ENCODE measurements around the gene EFL1. TPM values are rescaled to one million over a fixed set of nuclear protein-coding genes. Genes with fewer than 3 reads are reported as not detected.

The EFL1 gene
- total and polyA plus RNA-seq, 4 donors: 3.2 to 10.1 (median 6.1) TPM

- Histone ChIP-seq H3K27me3 (ENCODE audit: control insufficient read depth in 4 of 4, insufficient read depth in 4 of 4, low read length in 3 of 4) (no peaks in the 10 kb centered on the region), H3K4me3 (ENCODE audit: low read depth in 1 of 3, low read length in 3 of 3) (no peak overlapping the region), H3K36me3 (ENCODE audit: control insufficient read depth in 4 of 4, insufficient read depth in 3 of 4, low read depth in 1 of 4, low read length in 3 of 4) (no peaks in the 10 kb centered on the region), H3K27ac (ENCODE audit: low read depth in 1 of 2, low read length in 2 of 2) (no peak overlapping the region), H3K9me3 (ENCODE audit: control insufficient read depth in 4 of 4, low read length in 3 of 4) (no peaks in the 10 kb centered on the region), H3K9ac (ENCODE audit: low read depth in 1 of 2, low read length in 2 of 2) (no peak overlapping the region), H3K4me1 (ENCODE audit: control insufficient read depth in 4 of 4, insufficient read depth in 4 of 4, low read length in 3 of 4) (no peaks in the 10 kb centered on the region)
- 93% methylated on average over 15 of the region's 15 CpGs for WGBS
- TF ChIP-seq EGR1 (IDR thresholded peaks at IDR 0.05; ENCODE audit: low read depth in 2 of 2): no peak
- TF ChIP-seq GABPA (IDR thresholded peaks at IDR 0.05 in 1 of 2, conservative IDR thresholded peaks at IDR 0.05 in 1 of 2): no peak
- DNase-seq (ENCODE audit: low spot score): no peak
Observed at GRCh38 chr15:82098674-82099073, 163.9 kb downstream of the EFL1 start.

GRCh38 chr15:82095803-82096202 is 166.7 kb downstream of the EFL1 start:
- Histone ChIP-seq H3K9ac (ENCODE audit: low read depth in 1 of 2, low read length in 2 of 2) (no peak overlapping the region), H3K4me1 (ENCODE audit: control insufficient read depth in 4 of 4, insufficient read depth in 4 of 4, low read length in 3 of 4) (no peaks in the 10 kb centered on the region), H3K27me3 (ENCODE audit: control insufficient read depth in 4 of 4, insufficient read depth in 4 of 4, low read length in 3 of 4) (no peaks in the 10 kb centered on the region), H3K27ac (ENCODE audit: low read depth in 1 of 2, low read length in 2 of 2) (no peak overlapping the region), H3K4me3 (ENCODE audit: low read depth in 1 of 3, low read length in 3 of 3) (no peak overlapping the region), H3K9me3 (ENCODE audit: control insufficient read depth in 4 of 4, low read length in 3 of 4) (no peaks in the 10 kb centered on the region), H3K36me3 (ENCODE audit: control insufficient read depth in 4 of 4, insufficient read depth in 3 of 4, low read depth in 1 of 4, low read length in 3 of 4) (no peaks in the 10 kb centered on the region)
- DNase-seq (ENCODE audit: low spot score): no peak
- no peak for TF ChIP-seq CTCF (IDR thresholded peaks at IDR 0.05; ENCODE audit: low read depth, low read length, missing input control)
- no peak for TF ChIP-seq FOXA2 (IDR thresholded peaks at IDR 0.05)
- TF ChIP-seq JUND (IDR thresholded peaks at IDR 0.05): no peak
- TF ChIP-seq TAF1 (conservative IDR thresholded peaks at IDR 0.05): no peak
- TF ChIP-seq RAD21 (IDR thresholded peaks at IDR 0.05): no peak
- no peak for TF ChIP-seq MAX (IDR thresholded peaks at IDR 0.05)

GRCh38 chr15:82093774-82094211 is 168.7 kb downstream of the EFL1 start:
- 86% methylated on average over 13 of the region's 13 CpGs for WGBS

More at GRCh38 chr15:82093774-82094211, 168.7 kb downstream of the EFL1 start:
- Histone ChIP-seq H3K27me3 (ENCODE audit: control insufficient read depth in 4 of 4, insufficient read depth in 4 of 4, low read length in 3 of 4) (no peaks in the 10 kb centered on the region), H3K4me1 (ENCODE audit: control insufficient read depth in 4 of 4, insufficient read depth in 4 of 4, low read length in 3 of 4) (no peaks in the 10 kb centered on the region), H3K9me3 (ENCODE audit: control insufficient read depth in 4 of 4, low read length in 3 of 4) (no peaks in the 10 kb centered on the region), H3K9ac (ENCODE audit: low read depth in 1 of 2, low read length in 2 of 2) (no peak overlapping the region), H3K27ac (ENCODE audit: low read depth in 1 of 2, low read length in 2 of 2) (no peak overlapping the region), H3K36me3 (ENCODE audit: control insufficient read depth in 4 of 4, insufficient read depth in 3 of 4, low read depth in 1 of 4, low read length in 3 of 4) (no peaks in the 10 kb centered on the region), H3K4me3 (ENCODE audit: low read depth in 1 of 3, low read length in 3 of 3) (no peak overlapping the region)
- TF ChIP-seq JUND (IDR thresholded peaks at IDR 0.05) (no peak), ZBTB33 (IDR thresholded peaks at IDR 0.05) (no peak), CTCF (IDR thresholded peaks at IDR 0.05; ENCODE audit: low read depth, low read length, missing input control) (no peak), REST (IDR thresholded peaks at IDR 0.05) (no peak), GABPA (IDR thresholded peaks at IDR 0.05 in 1 of 2, conservative IDR thresholded peaks at IDR 0.05 in 1 of 2) (no peak), FOXA1 (IDR thresholded peaks at IDR 0.05) (no peak), EGR1 (IDR thresholded peaks at IDR 0.05; ENCODE audit: low read depth in 2 of 2) (no peak), MAX (IDR thresholded peaks at IDR 0.05) (no peak), YY1 (IDR thresholded peaks at IDR 0.05) (no peak), TAF1 (conservative IDR thresholded peaks at IDR 0.05) (no peak), RXRA (IDR thresholded peaks at IDR 0.05) (no peak), RAD21 (IDR thresholded peaks at IDR 0.05) (no peak), NR2F2 (IDR thresholded peaks at IDR 0.05) (no peak), FOXA2 (IDR thresholded peaks at IDR 0.05) (no peak), HNF4A (conservative IDR thresholded peaks at IDR 0.05) (no peak), HNF4G (IDR thresholded peaks at IDR 0.05) (no peak), SP1 (IDR thresholded peaks at IDR 0.05) (no peak)
- no peak for DNase-seq (ENCODE audit: low spot score)

Data from liver (tissue), 9 donors.